BE2C (cell line): ENCODE measurements around the gene ATP5PO.
A peak's percentile ranks its signal among the peaks of the same experiment; 100 is the strongest.

Source experiments
- DNase-seq: peaks from one replicate; pipeline ENCODE4 v3.0.0-alpha.2; 2020
- H3K27me3 ChIP-seq: fragments of 250-450 bp; sonication (Bioruptor Pico); 2 replicates; pipeline ENCODE4 v1.5.1; 2020; ENCODE audit warnings: mild to moderate bottlenecking
- H3K36me3 ChIP-seq: fragments of 250-450 bp; sonication (Bioruptor Pico); 2 replicates; pipeline ENCODE4 v1.5.1; 2020; ENCODE audit warnings: mild to moderate bottlenecking
- H3K4me1 ChIP-seq: fragments of 250-450 bp; sonication (Bioruptor Pico); 2 replicates; pipeline ENCODE4 v1.5.1; 2020
- H3K4me3 ChIP-seq: 2 replicates; pipeline ENCODE4 v1.5.1; 2011; ENCODE audit warnings: low read depth, low read length
- H3K9me3 ChIP-seq: fragments of 250-450 bp; sonication (Bioruptor Pico); 2 replicates; pipeline ENCODE4 v1.5.1; 2020
- CTCF ChIP-seq: IDR thresholded peaks from 2 replicates; pipeline ENCODE4 v1.5.1; 2012; ENCODE audit warnings: mild to moderate bottlenecking, low read depth, low read length

ATP5PO gene

GRCh38 chr21:33948951-33949444, 33.4 kb upstream of the ATP5PO start:
- no peaks in the 10 kb centered on the region for H3K9me3 ChIP-seq
- peaks cover 11% of the 10 kb centered on the region for H3K4me1 ChIP-seq
- H3K36me3 ChIP-seq, result no peaks in the 10 kb centered on the region
- DNase-seq, result no peak
- H3K4me3 ChIP-seq, result no peak overlapping the region
- no peaks in the 10 kb centered on the region for H3K27me3 ChIP-seq
- TF ChIP-seq CTCF, result no peak

- H3K27me3 ChIP-seq, result no peaks in the 10 kb centered on the region
- H3K36me3 ChIP-seq, result no peaks in the 10 kb centered on the region
- H3K4me1 ChIP-seq, result peaks cover 11% of the 10 kb centered on the region
- peak overlapping the region; percentile 46 for H3K4me3 ChIP-seq
- peak; percentile 73 for DNase-seq
- H3K9me3 ChIP-seq, result no peaks in the 10 kb centered on the region
- no peak for TF ChIP-seq CTCF
Observed at GRCh38 chr21:33948096-33948950, 32.7 kb upstream of the ATP5PO start.

- Histone ChIP-seq H3K4me3 (peak overlapping the region; percentile 46), H3K9me3 (no peaks in the 10 kb centered on the region), H3K4me1 (peaks cover 11% of the 10 kb centered on the region), H3K27me3 (no peaks in the 10 kb centered on the region), H3K36me3 (no peaks in the 10 kb centered on the region)
- TF ChIP-seq CTCF, result no peak
- peak; percentile 58 for DNase-seq
Observed at GRCh38 chr21:33947451-33948095, 32.0 kb upstream of the ATP5PO start.

GRCh38 chr21:33945652-33946270, 30.2 kb upstream of the ATP5PO start:
- DNase-seq, result no peak
- H3K9me3 ChIP-seq, result no peaks in the 10 kb centered on the region
- H3K4me3 ChIP-seq, result no peak overlapping the region
- peaks cover 11% of the 10 kb centered on the region for H3K4me1 ChIP-seq
- no peak for TF ChIP-seq CTCF
- H3K27me3 ChIP-seq, result no peaks in the 10 kb centered on the region
- no peaks in the 10 kb centered on the region for H3K36me3 ChIP-seq

- TF ChIP-seq CTCF, result no peak
- DNase-seq, result no peak
- H3K4me3 ChIP-seq, result no peak overlapping the region
- H3K27me3 ChIP-seq, result no peaks in the 10 kb centered on the region
- no peaks in the 10 kb centered on the region for H3K36me3 ChIP-seq
- H3K9me3 ChIP-seq, result no peaks in the 10 kb centered on the region
- peaks cover 11% of the 10 kb centered on the region for H3K4me1 ChIP-seq
Observed at GRCh38 chr21:33944185-33944763, 28.7 kb upstream of the ATP5PO start.
